H9 (cell line): Measurements from ENCODE around the gene SPATA46. TPM values are rescaled to one million over a fixed set of nuclear protein-coding genes. Genes with fewer than 3 reads are reported as not detected.

Experiments used
- DNase-seq: peaks from one replicate; pipeline ENCODE4 v3.0.0-alpha.2; 2017
- H2AFZ ChIP-seq: one replicate; pipeline ENCODE4 v1.6.1; 2013; ENCODE audit warnings: mild to moderate bottlenecking, low read length, control low read depth, moderate library complexity
- H2AK5ac ChIP-seq: 2 replicates; pipeline ENCODE4 v1.6.1; 2013; ENCODE audit warnings: low read length, control low read depth, mixed read lengths; ENCODE audit not compliant: insufficient read length
- H2BK120ac ChIP-seq: one replicate; pipeline ENCODE4 v1.6.1; 2013; ENCODE audit warnings: low read depth, mild to moderate bottlenecking, low read length, control low read depth, inconsistent platforms; ENCODE audit not compliant: poor library complexity, severe bottlenecking
- H2BK12ac ChIP-seq: 2 replicates; pipeline ENCODE4 v1.6.1; 2013; ENCODE audit warnings: low read length, control low read depth, mixed read lengths, low read depth; ENCODE audit not compliant: insufficient read length
- H2BK15ac ChIP-seq: 2 replicates; pipeline ENCODE4 v1.6.1; 2013; ENCODE audit warnings: low read depth, low read length, control low read depth
- H2BK20ac ChIP-seq: one replicate; pipeline ENCODE4 v1.6.1; 2013; ENCODE audit warnings: low read depth, mild to moderate bottlenecking, low read length, control low read depth, inconsistent platforms; ENCODE audit not compliant: poor library complexity, severe bottlenecking
- H2BK5ac ChIP-seq: 2 replicates; pipeline ENCODE4 v1.6.1; 2013; ENCODE audit warnings: low read length, control low read depth, mixed read lengths; ENCODE audit not compliant: insufficient read length
- H3K14ac ChIP-seq: 2 replicates; pipeline ENCODE4 v1.6.1; 2013; ENCODE audit warnings: low read length, control low read depth; ENCODE audit not compliant: insufficient read depth
- H3K18ac ChIP-seq: 2 replicates; pipeline ENCODE4 v1.6.1; 2013; ENCODE audit warnings: low read depth, mild to moderate bottlenecking, mixed read lengths, low read length, control low read depth; ENCODE audit not compliant: insufficient read length
- H3K23ac ChIP-seq: 2 replicates; pipeline ENCODE4 v1.6.1; 2013; ENCODE audit warnings: low read length, control low read depth, mixed read lengths, low read depth; ENCODE audit not compliant: insufficient read length
- H3K23me2 ChIP-seq: 2 replicates; pipeline ENCODE4 v1.6.1; 2013; ENCODE audit warnings: low read depth, mild to moderate bottlenecking, mixed read lengths, low read length, control low read depth; ENCODE audit not compliant: insufficient read length, poor library complexity, severe bottlenecking
- H3K27ac ChIP-seq: 2 replicates; pipeline ENCODE4 v1.5.1; 2013; ENCODE audit warnings: low read length, control low read depth, mixed read lengths, low read depth; ENCODE audit not compliant: insufficient read length
- H3K27me3 ChIP-seq: 2 replicates; pipeline ENCODE4 v1.6.1; 2013; ENCODE audit warnings: low read length, control low read depth, inconsistent platforms; ENCODE audit not compliant: insufficient read depth
- H3K4ac ChIP-seq: 2 replicates; pipeline ENCODE4 v1.6.1; 2013; ENCODE audit warnings: low read depth, mild to moderate bottlenecking, control low read depth, inconsistent platforms, low read length, moderate library complexity
- H3K4me1 ChIP-seq: 2 replicates; pipeline ENCODE4 v1.6.1; 2013; ENCODE audit warnings: low read length, control low read depth, inconsistent platforms; ENCODE audit not compliant: insufficient read depth
- H3K4me2 ChIP-seq: 2 replicates; pipeline ENCODE4 v1.6.1; 2013; ENCODE audit warnings: low read length, control low read depth, mixed read lengths; ENCODE audit not compliant: insufficient read length, insufficient read depth
- H3K56ac ChIP-seq: 2 replicates; pipeline ENCODE4 v1.6.1; 2013; ENCODE audit warnings: low read depth, mild to moderate bottlenecking, mixed read lengths, low read length, control low read depth; ENCODE audit not compliant: insufficient read length
- H3K79me1 ChIP-seq: 2 replicates; pipeline ENCODE4 v1.6.1; 2013; ENCODE audit warnings: low read depth, mild to moderate bottlenecking, moderate library complexity, low read length, control low read depth, inconsistent platforms; ENCODE audit not compliant: insufficient read depth, poor library complexity, severe bottlenecking
- H3K79me2 ChIP-seq: 2 replicates; pipeline ENCODE4 v1.6.1; 2013; ENCODE audit warnings: low read length, control low read depth, inconsistent platforms; ENCODE audit not compliant: insufficient read depth
- H3K9ac ChIP-seq: 2 replicates; pipeline ENCODE4 v1.6.1; 2013; ENCODE audit warnings: low read length, control low read depth, mixed read lengths; ENCODE audit not compliant: insufficient read length; ENCODE audit errors: extremely low read depth
- H3K9me3 ChIP-seq: one replicate; pipeline ENCODE4 v1.6.1; 2013; ENCODE audit warnings: low read depth, low read length, inconsistent platforms; ENCODE audit not compliant: control insufficient read depth
- H3T11ph ChIP-seq: one replicate; pipeline ENCODE4 v1.6.1; 2013; ENCODE audit warnings: mild to moderate bottlenecking, low read length, control low read depth, inconsistent platforms
- H4K20me1 ChIP-seq: one replicate; pipeline ENCODE4 v1.6.1; 2013; ENCODE audit not compliant: control insufficient read depth, insufficient read length, insufficient read depth
- H4K5ac ChIP-seq: 2 replicates; pipeline ENCODE4 v1.6.1; 2013; ENCODE audit warnings: low read depth, mild to moderate bottlenecking, mixed read lengths, low read length, control low read depth; ENCODE audit not compliant: insufficient read length
- H4K8ac ChIP-seq: replicated peaks from 2 replicates; pipeline ENCODE4 v1.6.1; 2013; ENCODE audit warnings: low read length, control low read depth, mixed read lengths, low read depth; ENCODE audit not compliant: insufficient read length
- H4K91ac ChIP-seq: 2 replicates; pipeline ENCODE4 v1.6.1; 2013; ENCODE audit warnings: low read depth, mild to moderate bottlenecking, moderate library complexity, mixed read lengths, low read length, control low read depth; ENCODE audit not compliant: insufficient read length
- H3K27ac Mint-ChIP-seq, 3 experiments: 2 replicates in 2 of 3; 3 replicates in 1 of 3; pipeline ENCODE4 v1.8.0; 2020 to 2021; ENCODE audit warnings: mixed read lengths in 3 of 3, mild to moderate bottlenecking in 1 of 3, moderate library complexity in 1 of 3
- H3K27me3 Mint-ChIP-seq: 2 replicates; pipeline ENCODE4 v1.8.0; 2021; ENCODE audit warnings: low read depth, mild to moderate bottlenecking, moderate library complexity, mixed read lengths
- H3K36me3 Mint-ChIP-seq, 3 experiments: 2 replicates in 2 of 3; 3 replicates in 1 of 3; pipeline ENCODE4 v1.8.0; 2020 to 2021; ENCODE audit warnings: low read depth in 3 of 3, mixed read lengths in 3 of 3; ENCODE audit not compliant: insufficient read depth in 1 of 3
- H3K4me1 Mint-ChIP-seq, 2 experiments: 2 replicates each; pipeline ENCODE4 v1.8.0; 2020; ENCODE audit warnings: mixed read lengths in 2 of 2
- H3K4me3 Mint-ChIP-seq, 2 experiments: 2 replicates in 1 of 2; 3 replicates in 1 of 2; pipeline ENCODE4 v1.8.0; 2020 to 2021; ENCODE audit warnings: mild to moderate bottlenecking in 2 of 2, mixed read lengths in 2 of 2, moderate library complexity in 1 of 2
- H3K9me3 Mint-ChIP-seq, 2 experiments: 2 replicates in 1 of 2; 3 replicates in 1 of 2; pipeline ENCODE4 v1.8.0; 2020; ENCODE audit warnings: mild to moderate bottlenecking in 2 of 2, mixed read lengths in 2 of 2, moderate library complexity in 1 of 2
- WGBS: extraction: QIAGEN DNeasy Blood & Tissue Kit; methylation state at CpG from one replicate; pipeline ENCODE4 v1.1.7; 2013; ENCODE audit warnings: missing lambda C conversion rate, low lambda C conversion rate, mixed read lengths; ENCODE audit not compliant: insufficient read length; ENCODE audit errors: extremely low coverage; 5-methylcytosine and 5-hydroxymethylcytosine counted together
- total RNA-seq: library from RNA; stranded (reverse); gene quantifications from 2 replicates; pipeline ENCODE4 v1.2.1, GENCODE V29; 2021
- TF ChIP-seq, protein P1 (sequence below): fragments of 200-600 bp; sonication (generic); conservative IDR thresholded peaks from 3 replicates; pipeline ENCODE4 v1.8.0; 2021; ENCODE audit warnings: antibody characterized with exemption, mild to moderate bottlenecking

SPATA46 gene
- total RNA-seq, 1 experiment from 2014 or later: not detected

DNA sequence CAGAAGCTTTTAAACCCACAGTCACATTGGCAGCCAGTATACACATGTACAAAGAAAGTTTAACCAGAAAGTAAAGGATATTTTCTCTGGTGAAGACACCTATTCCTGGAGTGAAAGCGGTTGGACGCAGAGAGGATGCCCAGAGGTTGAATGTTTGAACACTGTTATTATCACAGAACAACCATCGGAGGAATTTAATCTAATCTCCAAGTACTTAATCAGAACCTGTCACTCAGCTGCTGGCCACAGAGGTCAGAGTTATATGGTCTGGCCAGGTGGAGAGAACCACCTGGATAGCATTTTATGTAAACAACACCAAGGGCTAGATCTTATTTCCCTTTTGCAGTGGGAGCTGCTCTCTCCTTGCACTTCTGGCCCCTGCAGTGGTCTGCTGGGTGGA is 29.4 kb downstream of the SPATA46 start:
- no peaks in the 10 kb centered on the region for H3K4me1 ChIP-seq
- no peaks in the 10 kb centered on the region for H3K79me2 ChIP-seq
- H3K14ac ChIP-seq: no peak overlapping the region
- no peak overlapping the region for H4K91ac ChIP-seq
- TF ChIP-seq, protein P1, sequence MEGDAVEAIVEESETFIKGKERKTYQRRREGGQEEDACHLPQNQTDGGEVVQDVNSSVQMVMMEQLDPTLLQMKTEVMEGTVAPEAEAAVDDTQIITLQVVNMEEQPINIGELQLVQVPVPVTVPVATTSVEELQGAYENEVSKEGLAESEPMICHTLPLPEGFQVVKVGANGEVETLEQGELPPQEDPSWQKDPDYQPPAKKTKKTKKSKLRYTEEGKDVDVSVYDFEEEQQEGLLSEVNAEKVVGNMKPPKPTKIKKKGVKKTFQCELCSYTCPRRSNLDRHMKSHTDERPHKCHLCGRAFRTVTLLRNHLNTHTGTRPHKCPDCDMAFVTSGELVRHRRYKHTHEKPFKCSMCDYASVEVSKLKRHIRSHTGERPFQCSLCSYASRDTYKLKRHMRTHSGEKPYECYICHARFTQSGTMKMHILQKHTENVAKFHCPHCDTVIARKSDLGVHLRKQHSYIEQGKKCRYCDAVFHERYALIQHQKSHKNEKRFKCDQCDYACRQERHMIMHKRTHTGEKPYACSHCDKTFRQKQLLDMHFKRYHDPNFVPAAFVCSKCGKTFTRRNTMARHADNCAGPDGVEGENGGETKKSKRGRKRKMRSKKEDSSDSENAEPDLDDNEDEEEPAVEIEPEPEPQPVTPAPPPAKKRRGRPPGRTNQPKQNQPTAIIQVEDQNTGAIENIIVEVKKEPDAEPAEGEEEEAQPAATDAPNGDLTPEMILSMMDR: no peak
- peaks cover 5 to 16% (median 8%) of the 10 kb centered on the region in 3 experiments; a peak in 6 of 7 replicates for H3K36me3 Mint-ChIP-seq
- H3K27me3 Mint-ChIP-seq: no peaks in the 10 kb centered on the region
- H3K4me2 ChIP-seq: no peak overlapping the region
- H2AFZ ChIP-seq: no peak overlapping the region
- no peak overlapping the region for H3K4me3 Mint-ChIP-seq
- no peak overlapping the region for H3K4ac ChIP-seq
- H2BK12ac ChIP-seq: no peak overlapping the region
- no CpG with 5 or more reads among the region's 3 CpGs for WGBS
- H3K9me3 ChIP-seq: no peaks in the 10 kb centered on the region
- no peak overlapping the region for H3T11ph ChIP-seq
- no peak for DNase-seq
- no peak overlapping the region for H3K23ac ChIP-seq
- no peaks in the 10 kb centered on the region for H3K27me3 ChIP-seq
- no peak overlapping the region for H3K9ac ChIP-seq
- no peak overlapping the region for H2BK15ac ChIP-seq
- H4K20me1 ChIP-seq: no peaks in the 10 kb centered on the region
- no peak overlapping the region; a peak in 1 of 7 replicates for H3K27ac Mint-ChIP-seq
- H2BK120ac ChIP-seq: no peak overlapping the region
- no peaks in the 10 kb centered on the region for H3K23me2 ChIP-seq
- no peak overlapping the region for H3K27ac ChIP-seq
- no peak overlapping the region for H2BK20ac ChIP-seq
- H4K8ac ChIP-seq: no peak overlapping the region
- H2AK5ac ChIP-seq: no peak overlapping the region
- H3K18ac ChIP-seq: no peak overlapping the region
- H3K9me3 Mint-ChIP-seq: no peaks in the 10 kb centered on the region
- H2BK5ac ChIP-seq: no peak overlapping the region
- H3K56ac ChIP-seq: no peak overlapping the region
- H3K79me1 ChIP-seq: no peaks in the 10 kb centered on the region
- no peak overlapping the region for H4K5ac ChIP-seq
- peaks cover 5 to 6% of the 10 kb centered on the region in 2 experiments for H3K4me1 Mint-ChIP-seq
